Activated CD8-positive, alpha-beta memory T cell treated with anti-CD3 and anti-CD28 coated beads for 48 hours (primary cell): ENCODE data around the gene COMMD7.
"Not testable (repeated sequence)": the region's sequence is repeated elsewhere in the genome, so short reads cannot be mapped to it uniquely, and the experiment has no call there.

Source experiments
- DNase-seq, 3 experiments: peaks; one replicate each; pipeline ENCODE4 v3.0.0-alpha.2; 2020; ENCODE audit warnings: low read depth in 2 of 3, low spot score in 2 of 3

COMMD7 gene

DNA sequence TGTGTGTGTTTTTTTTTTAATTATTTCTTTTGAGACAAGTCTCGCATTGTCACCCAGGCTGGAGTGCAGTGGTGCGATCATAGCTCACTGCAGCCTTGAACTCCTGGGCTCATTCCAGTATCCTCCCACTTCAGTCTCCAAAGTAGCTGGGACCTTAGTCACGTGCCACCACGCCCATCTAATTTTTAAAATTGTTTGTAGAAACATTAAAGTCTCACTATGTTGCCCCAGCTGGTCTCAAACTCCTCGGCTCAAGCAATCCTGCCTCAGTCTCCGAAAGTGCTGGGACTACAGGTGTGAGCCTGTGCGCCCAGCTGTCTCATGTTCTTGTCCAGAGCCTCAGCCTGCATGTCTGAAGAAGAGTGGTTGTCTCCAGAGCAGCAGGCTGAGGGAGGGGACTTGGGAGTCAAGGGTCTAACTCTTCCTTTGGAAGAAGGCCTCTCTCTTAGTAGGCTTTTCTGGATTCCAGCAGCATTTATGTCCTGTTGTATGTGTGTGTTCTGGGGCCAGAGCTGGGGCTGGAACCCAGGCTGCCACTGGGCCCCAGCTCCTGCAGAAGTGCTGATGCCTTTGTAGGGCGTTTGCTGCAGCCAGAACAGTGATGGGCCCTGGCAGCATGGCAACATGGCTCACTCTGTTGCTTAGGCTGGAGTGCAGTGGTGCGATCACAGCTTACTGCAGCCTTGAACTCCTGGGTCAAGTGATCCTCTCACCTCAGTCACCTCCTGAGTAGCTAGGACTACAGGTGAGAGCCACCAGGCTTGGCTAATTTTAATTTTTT, 24.3 kb upstream of the COMMD7 start:
- no peak for DNase-seq

- not testable (repeated sequence) for DNase-seq
Observed at GRCh38 chr20:32765230-32765875, 22.1 kb upstream of the COMMD7 start.

GRCh38 chr20:32764005-32764960, 21.0 kb upstream of the COMMD7 start:
- DNase-seq = no peak

- DNase-seq = no peak
Observed at GRCh38 chr20:32763202-32764004, 20.1 kb upstream of the COMMD7 start.

GRCh38 chr20:32762754-32763201, 19.5 kb upstream of the COMMD7 start:
- DNase-seq = no peak

DNA sequence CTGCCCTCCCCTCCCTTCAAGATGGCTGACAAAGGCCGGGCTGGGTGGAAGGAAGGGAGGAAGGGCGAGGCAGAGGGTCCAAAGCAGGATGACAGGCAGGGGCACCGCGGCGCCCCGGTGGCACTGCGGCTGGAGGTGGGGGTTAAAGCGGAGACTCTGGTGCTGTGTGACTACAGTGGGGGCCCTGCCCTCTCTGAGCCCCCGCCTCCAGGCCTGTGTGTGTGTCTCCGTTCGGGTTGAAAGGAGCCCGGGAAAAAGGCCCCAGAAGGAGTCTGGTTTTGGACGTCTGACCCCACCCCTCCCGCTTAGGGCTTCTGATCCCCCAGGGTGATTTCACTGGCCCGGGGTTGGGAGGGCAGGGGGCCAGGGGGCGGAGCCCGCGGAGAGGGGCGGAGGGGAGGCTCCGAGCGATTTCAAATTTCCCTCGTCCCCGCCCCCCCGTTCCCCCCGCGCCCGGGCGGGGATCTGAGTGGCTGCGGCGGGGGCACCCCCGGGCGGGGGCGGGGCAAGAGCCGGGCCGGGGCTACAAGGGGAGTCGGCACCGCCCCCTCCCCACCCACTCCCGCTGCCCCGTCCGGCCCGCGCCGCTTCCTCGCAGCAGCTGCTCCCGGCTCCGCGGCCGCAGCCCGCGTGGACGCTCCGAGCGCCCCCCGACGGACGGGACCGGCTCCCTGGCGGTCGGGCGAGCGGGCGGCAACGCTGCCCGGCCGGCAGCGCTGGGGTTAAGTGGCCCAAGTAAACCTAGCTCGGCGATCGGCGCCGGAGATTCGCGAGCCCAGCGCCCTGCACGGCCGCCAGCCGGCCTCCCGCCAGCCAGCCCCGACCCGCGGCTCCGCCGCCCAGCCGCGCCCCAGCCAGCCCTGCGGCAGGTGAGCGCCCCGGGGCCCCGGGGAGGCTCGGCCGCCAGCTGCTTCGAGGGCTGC, 18.8 kb upstream of the COMMD7 start, which contains the start of gene DNMT3B:
Gene DNMT3B, plus strand, starts transcription at position 555 of the 923 bp plus-strand sequence. CDS start 17,939 bp downstream, outside the sequence.
- peak in 2 of 3 experiments; percentile 52 to 54 for DNase-seq

GRCh38 chr20:32761417-32761830, 18.2 kb upstream of the COMMD7 start:
- DNase-seq = no peak

DNA sequence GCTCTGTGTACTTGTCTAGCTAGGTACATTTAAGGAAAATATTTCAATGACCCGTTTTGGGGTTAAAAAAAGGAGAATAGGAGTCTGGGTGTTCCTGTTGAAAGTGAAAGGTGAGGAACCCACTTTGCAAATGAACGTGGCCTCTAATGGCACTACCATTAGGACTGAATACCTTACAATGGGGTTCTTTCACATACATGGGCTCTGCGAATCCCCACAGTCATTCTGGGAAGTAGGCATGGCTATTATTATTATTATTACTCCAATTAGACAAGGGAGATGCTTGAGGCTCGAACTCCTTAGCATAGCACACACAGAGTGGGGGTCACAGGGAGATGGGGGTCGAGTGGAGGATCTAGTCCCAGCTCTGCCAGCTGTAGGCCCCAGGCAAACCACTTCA, 12.9 kb upstream of the COMMD7 start:
- no peak for DNase-seq

DNA sequence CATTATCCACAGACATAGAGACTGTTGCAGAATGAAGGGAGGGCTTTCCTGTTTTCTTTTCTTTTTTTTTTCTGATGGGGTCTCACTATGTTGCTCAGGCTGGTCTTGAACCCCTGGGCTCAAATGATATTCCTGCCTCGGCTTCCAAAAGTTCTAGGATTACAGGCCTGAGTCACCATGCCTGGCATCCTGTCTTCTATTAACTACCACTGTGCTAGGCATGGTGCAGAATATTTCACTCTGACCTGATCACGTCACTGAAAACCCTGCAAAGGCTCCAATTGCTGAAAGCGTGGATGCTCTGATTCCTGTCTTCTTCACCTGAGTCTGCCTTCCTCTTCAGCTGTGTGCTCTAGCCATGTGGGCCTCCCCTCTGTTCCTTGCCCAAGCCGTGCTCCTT, 10.5 kb upstream of the COMMD7 start:
- no peak for DNase-seq

DNA sequence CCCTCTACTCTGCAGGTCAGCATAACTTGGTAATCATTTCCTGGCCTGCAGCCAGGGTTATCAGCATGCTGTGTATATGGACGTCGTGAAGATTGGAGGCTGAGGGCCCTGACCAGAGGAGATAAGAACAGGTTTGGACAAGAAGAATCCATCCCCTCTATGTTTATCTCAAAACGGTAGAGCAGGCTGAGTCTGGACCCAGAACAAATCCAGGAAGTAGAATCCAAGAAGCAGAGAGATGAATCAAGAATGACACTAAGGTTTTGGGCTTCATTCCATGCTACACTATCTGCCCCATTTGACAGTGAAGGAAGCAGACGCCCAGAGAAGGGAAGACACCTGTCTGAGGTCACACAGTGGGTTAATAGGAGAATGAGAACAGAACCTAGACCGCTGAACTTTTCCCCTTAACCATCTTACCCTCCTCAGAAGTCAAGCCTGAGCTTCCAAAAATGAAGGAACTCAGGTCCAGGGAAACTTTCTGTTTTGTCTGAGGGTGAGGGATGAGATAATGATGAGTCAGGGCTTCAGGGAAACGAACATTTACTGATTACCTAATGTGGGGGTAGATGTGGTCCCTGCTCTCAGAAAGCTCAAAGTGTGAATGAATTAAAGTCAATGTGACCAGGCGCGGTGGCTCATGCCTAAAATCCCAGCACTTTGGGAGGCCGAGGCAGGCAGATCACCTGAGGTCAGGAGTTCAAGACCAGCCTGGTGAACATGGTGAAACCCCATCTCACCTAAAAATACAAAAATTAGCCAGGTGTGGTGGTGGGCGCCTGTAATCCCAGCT, 9.4 kb upstream of the COMMD7 start:
- DNase-seq = no peak

DNA sequence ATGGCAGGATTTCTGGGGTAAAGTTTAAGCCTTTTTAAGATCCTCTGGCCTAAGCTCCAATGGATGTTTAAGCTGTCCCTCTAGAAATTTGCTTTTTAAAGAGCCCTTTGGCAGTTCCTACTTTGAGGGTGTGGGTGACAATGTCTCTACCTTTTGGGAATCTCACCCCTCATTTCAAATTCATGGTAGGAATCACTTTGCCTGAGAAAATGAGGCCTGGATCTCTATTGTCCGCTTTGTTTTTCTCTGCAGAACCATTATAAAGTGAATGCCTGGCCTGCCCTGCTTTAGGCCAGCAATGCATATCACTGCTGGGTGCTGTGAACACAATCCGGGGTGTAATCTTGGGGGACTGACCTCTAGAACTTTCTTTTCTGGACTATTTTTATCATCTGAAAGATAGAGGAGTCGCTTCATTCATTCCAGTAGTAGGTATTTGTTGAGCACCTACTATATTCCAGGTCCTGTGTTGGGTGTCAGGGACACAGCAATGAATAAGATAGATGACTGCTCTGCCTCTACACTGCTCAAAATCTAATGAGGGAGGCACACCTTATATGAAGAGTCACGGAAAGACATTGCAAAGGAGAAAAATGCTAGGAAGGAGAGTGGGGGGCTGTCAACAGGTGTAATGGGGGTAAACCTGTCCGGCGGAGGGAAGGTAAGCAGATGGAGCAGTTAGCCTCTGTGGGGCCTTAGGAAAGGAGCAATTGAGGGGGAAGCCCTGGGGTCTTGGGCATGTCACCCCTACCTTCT, 8.6 kb upstream of the COMMD7 start:
- DNase-seq = no peak

DNA sequence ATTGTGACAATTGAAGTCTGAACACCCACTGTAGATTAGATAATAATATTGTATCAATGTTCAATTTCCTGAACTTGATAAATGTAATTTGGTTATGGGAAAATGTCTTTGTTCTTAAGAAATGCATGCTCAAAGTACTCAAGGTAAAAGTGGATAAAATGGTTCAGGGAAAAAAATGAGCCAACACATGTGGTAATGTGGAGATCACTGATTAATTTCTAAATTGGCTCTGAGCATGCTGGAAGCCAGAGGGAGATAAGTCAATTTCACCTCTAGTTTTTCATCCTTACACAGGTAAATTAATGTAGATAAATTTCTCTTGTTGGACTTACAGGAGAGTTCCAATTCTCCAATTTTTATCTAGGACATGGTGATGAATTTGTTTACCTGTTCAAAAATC, 8.0 kb upstream of the COMMD7 start:
- no peak for DNase-seq

GRCh38 chr20:32749914-32750637, 6.8 kb upstream of the COMMD7 start:
- no peak for DNase-seq

DNA sequence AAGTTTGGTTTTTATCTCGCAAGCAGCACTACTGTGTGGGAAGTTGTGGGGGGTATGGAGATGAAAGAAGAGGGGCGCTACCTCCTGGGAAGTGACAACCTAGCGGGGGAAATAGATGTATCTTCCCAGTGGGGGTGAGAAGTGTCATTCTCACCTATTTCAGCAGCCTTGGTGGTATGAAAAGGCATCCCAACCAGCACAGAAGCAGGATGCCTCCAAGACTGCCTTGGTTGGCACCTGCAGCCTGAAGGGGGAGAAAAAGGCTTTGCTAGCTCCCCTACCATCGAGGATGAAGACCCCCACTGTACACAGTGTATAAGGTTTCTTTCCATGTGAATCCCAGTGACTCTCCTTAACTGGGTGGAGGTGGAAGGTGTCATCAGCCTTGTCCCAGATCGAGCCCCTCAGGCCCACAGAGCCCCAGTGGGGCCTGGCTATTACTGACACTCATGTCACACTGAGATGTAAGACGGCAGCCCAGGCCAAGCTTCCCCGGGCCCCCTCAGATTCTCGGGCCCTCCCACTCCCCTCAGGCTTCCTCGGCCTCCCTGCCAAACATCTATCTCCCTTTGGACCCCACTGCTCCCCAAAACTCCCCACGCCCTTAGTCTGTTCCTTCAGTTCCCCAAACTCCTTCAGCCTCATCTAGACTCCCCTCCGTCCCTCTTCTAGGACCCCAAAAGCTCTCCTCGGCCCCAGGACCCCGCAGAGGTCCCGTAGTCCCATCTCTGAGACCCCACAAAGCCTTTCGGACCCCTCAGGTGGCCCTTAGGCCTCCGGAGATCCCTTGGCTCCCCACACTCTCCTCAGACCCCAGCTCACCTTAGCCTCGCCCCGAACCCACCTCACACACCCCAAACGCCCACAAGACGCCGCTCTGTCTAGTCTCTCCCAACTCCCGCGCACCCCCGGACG, 688 bp downstream of the COMMD7 start:
- no peak for DNase-seq

DNA sequence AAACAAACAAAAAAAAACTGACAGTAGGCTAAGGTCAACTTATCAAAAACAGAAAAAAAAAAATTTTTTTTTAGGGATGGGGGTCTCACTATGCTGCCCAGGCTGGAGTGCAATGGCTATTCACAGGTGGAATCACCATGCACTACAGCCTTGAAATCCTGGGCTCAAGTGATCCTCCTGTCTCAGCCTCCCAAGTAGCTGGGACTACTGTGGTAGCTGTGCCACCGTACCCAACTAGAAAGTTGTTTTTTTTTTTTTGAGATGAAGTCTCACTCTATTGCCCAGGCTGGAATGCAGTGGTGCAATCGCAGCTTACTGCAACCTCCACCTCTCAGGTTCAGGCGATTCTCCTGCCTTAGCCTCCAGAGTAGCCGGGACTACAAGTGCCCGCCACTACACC, 2.1 kb downstream of the COMMD7 start:
- DNase-seq = no peak
